Hepatocyte (in vitro differentiated cells): ENCODE measurements around the gene EXD3.

Experiments
- EZH2 ChIP-seq: fragments of 200-600 bp; sonication (generic); IDR thresholded peaks from 2 replicates; pipeline ENCODE4 v1.6.1; 2016; ENCODE audit warnings: antibody characterized with exemption, mild to moderate bottlenecking, borderline replicate concordance
- EZH2phosphoT487 ChIP-seq: fragments of 200-600 bp; sonication (generic); IDR thresholded peaks from one replicate; pipeline ENCODE4 v1.6.1; 2018; ENCODE audit warnings: antibody characterized with exemption, mild to moderate bottlenecking, low read depth, moderate library complexity; ENCODE audit not compliant: unreplicated experiment, severe bottlenecking
- TF ChIP-seq, protein P1 (sequence below): fragments of 200-600 bp; sonication (generic); IDR thresholded peaks from 2 replicates; pipeline ENCODE4 v1.5.1; 2016; ENCODE audit warnings: antibody characterized with exemption, mild to moderate bottlenecking; ENCODE audit not compliant: poor library complexity

DNA sequence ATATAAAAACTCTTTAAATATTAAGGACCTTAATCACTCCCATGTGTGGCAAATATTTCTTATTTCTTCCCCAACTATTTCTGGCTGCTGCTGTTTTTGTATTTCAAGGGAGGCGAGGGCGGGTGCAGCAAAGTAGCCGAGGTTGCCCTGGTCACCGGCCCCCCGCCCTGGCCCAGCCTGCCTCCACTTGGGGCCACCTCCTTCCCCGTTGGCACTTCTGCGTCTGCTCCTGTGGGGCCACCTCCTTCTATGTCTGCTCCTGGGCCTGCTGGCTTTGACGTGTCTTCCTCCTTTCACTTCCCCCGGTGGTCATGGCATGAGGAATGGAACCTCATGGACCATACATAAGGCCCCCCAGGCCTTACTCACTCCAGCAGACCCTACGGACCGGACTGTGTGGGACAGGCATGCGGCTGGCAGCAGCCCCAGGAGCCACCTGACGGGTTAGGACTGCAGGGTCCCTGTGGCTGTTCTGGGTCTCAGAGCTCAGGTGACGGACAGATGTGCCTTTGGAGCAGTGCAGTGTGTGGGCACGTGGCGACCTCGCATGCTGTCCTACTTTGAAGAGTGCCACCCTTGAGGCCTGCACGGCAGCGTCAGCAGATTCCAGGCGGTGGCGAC is 24.0 kb upstream of the EXD3 start:
- TF ChIP-seq, protein P1, sequence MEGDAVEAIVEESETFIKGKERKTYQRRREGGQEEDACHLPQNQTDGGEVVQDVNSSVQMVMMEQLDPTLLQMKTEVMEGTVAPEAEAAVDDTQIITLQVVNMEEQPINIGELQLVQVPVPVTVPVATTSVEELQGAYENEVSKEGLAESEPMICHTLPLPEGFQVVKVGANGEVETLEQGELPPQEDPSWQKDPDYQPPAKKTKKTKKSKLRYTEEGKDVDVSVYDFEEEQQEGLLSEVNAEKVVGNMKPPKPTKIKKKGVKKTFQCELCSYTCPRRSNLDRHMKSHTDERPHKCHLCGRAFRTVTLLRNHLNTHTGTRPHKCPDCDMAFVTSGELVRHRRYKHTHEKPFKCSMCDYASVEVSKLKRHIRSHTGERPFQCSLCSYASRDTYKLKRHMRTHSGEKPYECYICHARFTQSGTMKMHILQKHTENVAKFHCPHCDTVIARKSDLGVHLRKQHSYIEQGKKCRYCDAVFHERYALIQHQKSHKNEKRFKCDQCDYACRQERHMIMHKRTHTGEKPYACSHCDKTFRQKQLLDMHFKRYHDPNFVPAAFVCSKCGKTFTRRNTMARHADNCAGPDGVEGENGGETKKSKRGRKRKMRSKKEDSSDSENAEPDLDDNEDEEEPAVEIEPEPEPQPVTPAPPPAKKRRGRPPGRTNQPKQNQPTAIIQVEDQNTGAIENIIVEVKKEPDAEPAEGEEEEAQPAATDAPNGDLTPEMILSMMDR = no peak
- TF ChIP-seq EZH2 = no peak
- TF ChIP-seq EZH2phosphoT487 = no peak
